Stimulated activated memory B cell treated with anti-CD40 and anti-IgM and Interleukin-4, amounts not matched to agents 10 μg/mL and 1 μg/mL and 100 μg/mL, for 72 hours (primary cell): Measurements from ENCODE around the gene BRWD1.
A peak's percentile ranks its signal among the peaks of the same experiment; 100 is the strongest.

Experiments
- ATAC-seq: fragments of 150-1000 bp; cut with Tn5 transposase; 2 replicates; pipeline ENCODE4 v1.10.0; 2021
- H3K27ac Mint-ChIP-seq: one replicate; pipeline ENCODE4 v1.8.0; 2022; ENCODE audit warnings: mild to moderate bottlenecking, mixed read lengths
- H3K27me3 Mint-ChIP-seq: one replicate; pipeline ENCODE4 v1.8.0; 2022; ENCODE audit warnings: mixed read lengths
- H3K36me3 Mint-ChIP-seq: one replicate; pipeline ENCODE4 v1.8.0; 2022; ENCODE audit warnings: mixed read lengths
- H3K4me1 Mint-ChIP-seq: one replicate; pipeline ENCODE4 v1.8.0; 2022; ENCODE audit warnings: mixed read lengths
- H3K4me3 Mint-ChIP-seq: one replicate; pipeline ENCODE4 v1.8.0; 2022; ENCODE audit warnings: mild to moderate bottlenecking, moderate library complexity, mixed read lengths
- H3K9me3 Mint-ChIP-seq: one replicate; pipeline ENCODE4 v1.8.0; 2022; ENCODE audit warnings: mixed read lengths

Gene BRWD1

DNA sequence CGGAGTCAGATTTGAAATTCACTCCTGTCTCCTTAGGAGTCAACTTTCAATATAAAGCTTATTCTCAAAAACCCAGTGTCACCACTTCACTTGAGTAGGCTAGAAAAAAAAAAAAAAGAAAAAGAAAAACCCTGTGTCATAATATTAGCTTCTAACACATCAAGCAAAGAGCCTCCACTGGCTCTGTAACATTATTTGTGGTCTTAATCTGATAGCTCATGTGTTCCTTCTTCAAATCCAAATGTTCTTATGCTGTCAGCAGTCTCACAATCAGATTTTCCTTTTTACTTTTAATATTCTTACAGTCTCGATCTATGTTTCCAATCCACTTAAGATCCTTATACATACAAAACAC lies 104.1 kb downstream of the BRWD1 start:
- no peak for ATAC-seq
- Mint-ChIP-seq H3K27ac (peak overlapping the region; percentile 40), H3K36me3 (peaks cover 46% of the 10 kb centered on the region), H3K9me3 (no peaks in the 10 kb centered on the region), H3K4me3 (no peak overlapping the region), H3K27me3 (no peaks in the 10 kb centered on the region), H3K4me1 (no peaks in the 10 kb centered on the region)

- Mint-ChIP-seq H3K27me3 (no peaks in the 10 kb centered on the region), H3K27ac (peak overlapping the region; percentile 40), H3K4me3 (no peak overlapping the region), H3K4me1 (no peaks in the 10 kb centered on the region), H3K36me3 (peaks cover 42% of the 10 kb centered on the region), H3K9me3 (no peaks in the 10 kb centered on the region)
- ATAC-seq: no peak
Measured at GRCh38 chr21:39208624-39209333, 104.7 kb downstream of the BRWD1 start.

- H3K27ac Mint-ChIP-seq: no peak overlapping the region
- ATAC-seq: no peak
- H3K4me3 Mint-ChIP-seq: no peak overlapping the region
- no peaks in the 10 kb centered on the region for H3K9me3 Mint-ChIP-seq
- peaks cover 30% of the 10 kb centered on the region for H3K36me3 Mint-ChIP-seq
- no peaks in the 10 kb centered on the region for H3K27me3 Mint-ChIP-seq
- H3K4me1 Mint-ChIP-seq: no peaks in the 10 kb centered on the region
Measured at GRCh38 chr21:39204134-39204533, 109.3 kb downstream of the BRWD1 start.

DNA sequence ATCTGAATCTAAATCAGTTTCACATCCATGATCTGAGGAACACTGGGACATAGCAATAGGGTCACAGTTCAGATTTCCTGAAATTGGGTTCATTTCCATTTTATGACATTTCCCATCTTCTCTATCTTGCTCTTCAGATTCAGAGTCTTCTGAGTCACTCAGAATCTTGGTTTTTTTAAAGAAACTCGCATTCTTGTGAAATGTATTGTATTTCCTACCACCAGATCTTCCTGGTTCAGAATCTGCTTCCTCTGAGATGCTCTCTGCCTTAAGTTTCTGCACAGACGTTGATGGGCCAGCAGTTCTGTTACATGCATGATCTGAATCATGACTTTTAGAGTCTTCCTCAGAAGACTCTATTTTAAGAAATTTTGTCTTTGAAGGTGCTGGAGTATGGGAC lies 114.6 kb downstream of the BRWD1 start:
- H3K27ac Mint-ChIP-seq: no peak overlapping the region
- H3K4me3 Mint-ChIP-seq: no peak overlapping the region
- no peaks in the 10 kb centered on the region for H3K27me3 Mint-ChIP-seq
- H3K36me3 Mint-ChIP-seq: peaks cover 55% of the 10 kb centered on the region
- peaks cover 6% of the 10 kb centered on the region for H3K4me1 Mint-ChIP-seq
- no peak for ATAC-seq
- H3K9me3 Mint-ChIP-seq: no peaks in the 10 kb centered on the region

DNA sequence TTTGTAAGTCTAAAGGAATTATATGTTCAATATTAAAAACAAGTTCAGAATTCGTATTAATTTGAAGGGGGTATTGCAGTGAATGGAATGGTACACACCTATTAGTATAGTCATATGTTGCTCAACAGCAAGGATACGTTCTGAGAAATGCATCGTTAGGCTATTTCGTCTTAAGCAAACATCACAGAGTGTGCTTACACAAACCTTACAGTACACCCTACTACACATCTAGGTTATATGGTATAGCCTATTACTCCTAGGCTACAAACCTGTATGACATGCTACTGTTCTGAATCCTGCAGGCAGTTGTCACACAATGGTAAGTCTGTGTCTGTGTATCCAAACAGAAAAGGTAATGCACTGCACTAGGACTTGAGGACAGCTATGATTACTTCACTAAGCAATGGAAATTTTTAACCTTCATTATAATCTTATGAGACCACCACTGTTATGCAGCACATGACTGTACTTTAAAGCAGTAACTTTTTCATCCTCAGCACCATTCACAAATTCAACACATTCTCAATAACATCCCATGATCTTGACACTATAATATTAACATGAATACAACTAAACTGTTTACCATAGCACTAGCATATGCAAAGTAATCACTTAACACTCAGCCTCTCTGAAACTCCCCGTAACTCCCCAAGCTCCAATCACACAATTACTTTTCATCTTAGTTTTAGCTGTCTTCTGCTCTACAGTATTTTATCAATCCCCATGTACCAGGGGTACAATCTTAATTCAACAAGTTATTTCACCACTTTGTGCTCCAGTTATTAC lies 115.8 kb downstream of the BRWD1 start:
- Mint-ChIP-seq H3K4me3 (no peak overlapping the region), H3K4me1 (peaks cover 6% of the 10 kb centered on the region), H3K36me3 (peaks cover 55% of the 10 kb centered on the region), H3K27ac (no peak overlapping the region), H3K9me3 (no peaks in the 10 kb centered on the region), H3K27me3 (no peaks in the 10 kb centered on the region)
- ATAC-seq: no peak

GRCh38 chr21:39196838-39197237 lies 116.6 kb downstream of the BRWD1 start:
- Mint-ChIP-seq H3K36me3 (peaks cover 55% of the 10 kb centered on the region), H3K27me3 (no peaks in the 10 kb centered on the region), H3K4me3 (no peak overlapping the region), H3K27ac (no peak overlapping the region), H3K4me1 (peaks cover 6% of the 10 kb centered on the region), H3K9me3 (no peaks in the 10 kb centered on the region)
- ATAC-seq: no peak

- peaks cover 6% of the 10 kb centered on the region for H3K4me1 Mint-ChIP-seq
- no peak overlapping the region for H3K27ac Mint-ChIP-seq
- H3K36me3 Mint-ChIP-seq: peaks cover 52% of the 10 kb centered on the region
- H3K9me3 Mint-ChIP-seq: no peaks in the 10 kb centered on the region
- H3K27me3 Mint-ChIP-seq: no peaks in the 10 kb centered on the region
- ATAC-seq: no peak
- no peak overlapping the region for H3K4me3 Mint-ChIP-seq
Measured at GRCh38 chr21:39196310-39196709, 117.1 kb downstream of the BRWD1 start.

- no peak for ATAC-seq
- H3K27me3 Mint-ChIP-seq: no peaks in the 10 kb centered on the region
- no peak overlapping the region for H3K4me3 Mint-ChIP-seq
- H3K9me3 Mint-ChIP-seq: no peaks in the 10 kb centered on the region
- H3K36me3 Mint-ChIP-seq: peaks cover 32% of the 10 kb centered on the region
- H3K4me1 Mint-ChIP-seq: peaks cover 16% of the 10 kb centered on the region
- no peak overlapping the region for H3K27ac Mint-ChIP-seq
Measured at GRCh38 chr21:39193380-39193779, 120.1 kb downstream of the BRWD1 start.

- ATAC-seq: no peak
- Mint-ChIP-seq H3K27ac (no peak overlapping the region), H3K9me3 (no peaks in the 10 kb centered on the region), H3K36me3 (peaks cover 2% of the 10 kb centered on the region), H3K27me3 (no peaks in the 10 kb centered on the region), H3K4me1 (peaks cover 24% of the 10 kb centered on the region), H3K4me3 (no peak overlapping the region)
Measured at GRCh38 chr21:39189857-39190604, 123.4 kb downstream of the BRWD1 start.

- ATAC-seq: no peak
- H3K4me1 Mint-ChIP-seq: peaks cover 36% of the 10 kb centered on the region
Measured at GRCh38 chr21:39188521-39189139, 124.8 kb downstream of the BRWD1 start.

GRCh38 chr21:39187141-39187540 lies 126.3 kb downstream of the BRWD1 start:
- Mint-ChIP-seq H3K27ac (peak overlapping the region; percentile 70), H3K27me3 (no peaks in the 10 kb centered on the region), H3K4me3 (no peak overlapping the region), H3K36me3 (no peaks in the 10 kb centered on the region), H3K9me3 (no peaks in the 10 kb centered on the region), H3K4me1 (peaks cover 42% of the 10 kb centered on the region)
- ATAC-seq: no peak

More at GRCh38 chr21:39188521-39189139, 124.8 kb downstream of the BRWD1 start:
- Mint-ChIP-seq H3K4me3 (no peak overlapping the region), H3K9me3 (no peaks in the 10 kb centered on the region), H3K36me3 (no peaks in the 10 kb centered on the region), H3K27me3 (no peaks in the 10 kb centered on the region), H3K27ac (peak overlapping the region; percentile 70)

DNA sequence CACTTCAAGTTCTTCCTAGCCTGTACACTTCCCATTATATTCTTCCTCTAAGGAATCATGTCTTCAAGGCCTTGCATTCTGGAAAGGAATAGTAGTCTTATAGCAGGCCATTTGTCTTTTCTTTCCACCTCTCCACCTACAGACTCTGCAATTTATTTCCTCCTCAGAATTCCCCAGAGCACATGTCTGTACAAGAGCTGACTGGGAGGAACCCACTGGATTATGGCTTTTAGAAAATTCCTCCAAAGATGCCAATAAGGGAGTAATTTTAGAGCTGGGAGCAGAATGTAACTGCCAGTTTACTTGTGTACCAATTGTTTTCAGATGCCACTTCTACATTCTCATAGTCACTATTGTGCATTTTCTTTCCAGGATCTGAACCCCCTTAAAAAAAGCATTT lies 126.8 kb downstream of the BRWD1 start:
- no peak overlapping the region for H3K4me3 Mint-ChIP-seq
- H3K27me3 Mint-ChIP-seq: no peaks in the 10 kb centered on the region
- no peaks in the 10 kb centered on the region for H3K9me3 Mint-ChIP-seq
- H3K36me3 Mint-ChIP-seq: no peaks in the 10 kb centered on the region
- no peak for ATAC-seq
- H3K4me1 Mint-ChIP-seq: peaks cover 46% of the 10 kb centered on the region
- peak overlapping the region; percentile 70 for H3K27ac Mint-ChIP-seq

- Mint-ChIP-seq H3K27me3 (no peaks in the 10 kb centered on the region), H3K27ac (no peak overlapping the region), H3K4me1 (peaks cover 54% of the 10 kb centered on the region), H3K4me3 (no peak overlapping the region), H3K9me3 (no peaks in the 10 kb centered on the region), H3K36me3 (no peaks in the 10 kb centered on the region)
- no peak for ATAC-seq
Measured at GRCh38 chr21:39185157-39185556, 128.3 kb downstream of the BRWD1 start.

- Mint-ChIP-seq H3K9me3 (no peaks in the 10 kb centered on the region), H3K27me3 (no peaks in the 10 kb centered on the region), H3K27ac (peak overlapping the region; percentile 88), H3K4me1 (peaks cover 54% of the 10 kb centered on the region), H3K4me3 (peak overlapping the region; percentile 90), H3K36me3 (no peaks in the 10 kb centered on the region)
- ATAC-seq: no peak
Measured at GRCh38 chr21:39184050-39184980, 129.1 kb downstream of the BRWD1 start.
